Stimulated activated CD4-positive, alpha-beta T cell treated with anti-CD3 and anti-CD28 coated beads, Interleukin-2, amount 100 ng/mL, for 4 hours (primary cell): ENCODE measurements around the gene NUFIP1.
"Not testable (repeated sequence)": the region's sequence is repeated elsewhere in the genome, so short reads cannot be mapped to it uniquely, and the experiment has no call there.

Experiments
- DNase-seq: peaks from one replicate; pipeline ENCODE4 v3.0.0-alpha.2; 2020; ENCODE audit warnings: low read depth

NUFIP1 gene

DNA sequence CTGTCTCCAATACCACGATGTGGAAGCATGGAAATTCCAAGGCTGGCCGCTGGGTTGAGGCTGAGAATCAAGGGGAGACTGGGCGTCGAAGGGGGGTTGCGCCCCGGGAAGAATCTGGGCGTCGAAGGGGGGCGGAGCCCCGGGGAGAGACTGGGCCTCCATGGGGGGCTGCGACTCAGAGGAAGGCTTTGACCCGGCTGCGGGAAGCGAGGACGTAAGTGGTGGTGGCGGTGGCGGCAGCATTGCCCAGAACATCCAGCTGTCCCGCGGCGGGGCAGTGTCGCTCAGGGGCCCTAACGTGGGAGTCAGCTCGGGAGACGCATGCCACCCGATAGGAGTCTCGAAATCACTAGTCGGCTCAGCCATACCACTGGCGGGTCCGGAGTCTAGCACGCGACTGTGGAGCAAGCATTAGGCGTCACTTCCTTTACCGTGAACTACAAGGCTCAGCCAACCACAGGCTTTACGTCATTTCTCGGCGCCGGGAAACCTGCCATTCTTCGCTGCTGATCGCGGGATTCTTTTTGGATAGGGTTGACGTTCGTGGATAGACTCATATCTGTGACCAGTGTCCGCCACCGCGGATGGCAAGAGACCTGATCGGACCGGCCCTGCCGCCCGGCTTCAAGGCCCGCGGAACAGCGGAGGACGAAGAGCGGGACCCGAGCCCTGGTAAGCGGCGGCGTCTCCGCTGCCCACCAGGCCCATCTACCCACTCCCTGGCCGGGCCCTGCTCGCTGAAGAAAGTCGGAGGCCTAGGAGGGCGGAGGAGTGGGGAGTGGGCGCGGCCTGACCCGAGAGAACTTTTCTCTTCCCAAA, at the start of gene NUFIP1, which contains the start of gene GPALPP1:
Gene NUFIP1, minus strand, starts transcription at position 401 of the 819 bp plus-strand sequence. Its CDS starts 35 bp downstream, at position 366.
Gene GPALPP1, plus strand, starts transcription at position 468 of the 819 bp plus-strand sequence. Its CDS starts 117 bp downstream, at position 585.
- DNase-seq: peak; percentile 88

DNA sequence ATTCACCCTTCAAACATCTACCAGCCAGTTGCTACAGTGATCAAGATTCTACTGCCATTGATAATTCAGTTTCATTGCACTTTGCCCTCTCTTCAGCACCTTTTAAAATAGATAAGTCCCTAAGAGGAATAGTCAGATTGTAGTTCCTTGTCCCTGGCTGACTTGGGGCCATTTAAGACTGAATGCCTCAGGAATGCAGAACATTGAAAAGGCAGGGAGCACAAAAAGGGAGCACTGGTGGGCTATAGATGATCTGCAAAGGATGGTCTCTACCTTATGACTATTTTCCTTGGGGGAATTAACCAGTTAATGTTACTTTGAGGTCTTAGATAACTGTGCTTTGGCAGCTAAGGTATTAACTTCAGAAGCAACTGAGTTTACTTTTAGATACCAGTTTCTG, 46.9 kb upstream of the NUFIP1 start:
- no peak for DNase-seq

DNA sequence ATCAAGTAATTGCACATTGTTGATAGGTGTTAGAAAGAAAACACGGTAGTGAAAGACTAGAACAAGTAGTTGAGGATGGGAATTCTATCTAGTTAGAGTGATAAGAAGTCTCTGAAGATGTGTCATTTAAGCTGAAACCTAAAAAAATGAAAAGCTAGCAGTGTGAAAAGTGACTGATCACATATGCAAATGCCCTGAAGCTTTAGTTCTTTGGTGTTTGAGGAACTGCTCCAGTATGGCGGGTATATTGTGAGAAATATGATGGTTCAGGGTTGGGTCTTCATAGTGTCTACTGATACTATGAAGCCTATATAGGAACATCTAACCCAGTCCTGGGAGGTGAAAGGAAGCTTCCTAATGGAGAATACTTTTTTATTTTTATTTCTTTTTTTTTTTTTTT, 45.1 kb upstream of the NUFIP1 start:
- no peak for DNase-seq

DNA sequence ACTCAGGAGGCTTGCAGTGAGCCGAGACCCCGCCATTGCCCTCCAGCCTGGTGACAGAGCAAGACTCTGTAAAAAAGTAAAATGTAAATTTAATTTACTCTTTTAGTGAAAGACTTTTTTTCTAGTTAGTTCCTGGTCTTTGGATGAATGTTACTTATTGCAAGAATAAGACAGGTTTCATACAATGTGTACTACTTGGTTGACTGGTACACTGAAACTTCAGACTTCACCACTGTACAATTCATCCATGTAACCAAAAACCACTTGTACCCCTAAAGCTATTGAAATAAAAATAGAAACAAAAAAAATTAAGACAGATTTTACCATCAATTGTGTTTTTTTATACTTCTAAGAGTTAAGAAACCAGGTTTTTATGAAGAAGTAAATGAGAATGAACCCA, 35.6 kb upstream of the NUFIP1 start:
- DNase-seq: no peak

DNA sequence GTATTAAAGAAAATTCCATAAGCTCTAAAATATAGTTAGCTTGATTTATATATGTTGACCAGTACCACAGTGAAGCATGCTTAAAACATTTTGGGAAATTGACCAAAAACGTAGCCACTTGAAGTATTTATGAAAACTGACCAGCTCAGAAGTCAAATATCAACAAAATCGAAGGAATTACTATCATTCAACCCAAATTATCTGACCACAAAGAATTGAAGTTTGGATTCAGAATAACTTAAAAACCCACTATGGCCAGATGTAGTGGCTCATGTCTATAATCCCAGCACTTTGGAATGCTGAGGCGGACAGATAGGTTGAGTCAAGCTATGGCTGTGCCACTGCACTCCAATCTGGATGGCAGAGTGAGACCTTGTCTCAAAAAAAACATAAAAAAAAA, 32.0 kb upstream of the NUFIP1 start:
- DNase-seq: no peak

DNA sequence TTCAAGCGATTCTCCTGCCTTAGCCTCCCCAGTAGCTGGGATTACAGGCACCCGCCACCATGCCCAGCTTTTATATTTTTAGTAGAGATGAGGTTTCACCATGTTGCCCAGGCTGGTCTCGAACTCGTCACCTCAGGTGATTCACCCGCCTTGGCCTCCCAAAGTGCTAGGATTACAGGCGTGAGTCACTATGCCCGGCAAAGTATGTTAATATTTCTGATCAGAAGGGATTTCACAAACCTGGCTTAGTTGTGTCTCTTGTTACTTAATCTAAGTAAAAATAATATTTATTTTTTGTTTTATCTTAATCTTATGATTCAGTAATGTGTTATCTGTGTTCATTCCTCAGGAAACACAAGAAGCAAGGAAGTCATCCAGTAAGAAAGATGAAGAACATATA, 30.7 kb upstream of the NUFIP1 start:
- not testable (repeated sequence) for DNase-seq

DNA sequence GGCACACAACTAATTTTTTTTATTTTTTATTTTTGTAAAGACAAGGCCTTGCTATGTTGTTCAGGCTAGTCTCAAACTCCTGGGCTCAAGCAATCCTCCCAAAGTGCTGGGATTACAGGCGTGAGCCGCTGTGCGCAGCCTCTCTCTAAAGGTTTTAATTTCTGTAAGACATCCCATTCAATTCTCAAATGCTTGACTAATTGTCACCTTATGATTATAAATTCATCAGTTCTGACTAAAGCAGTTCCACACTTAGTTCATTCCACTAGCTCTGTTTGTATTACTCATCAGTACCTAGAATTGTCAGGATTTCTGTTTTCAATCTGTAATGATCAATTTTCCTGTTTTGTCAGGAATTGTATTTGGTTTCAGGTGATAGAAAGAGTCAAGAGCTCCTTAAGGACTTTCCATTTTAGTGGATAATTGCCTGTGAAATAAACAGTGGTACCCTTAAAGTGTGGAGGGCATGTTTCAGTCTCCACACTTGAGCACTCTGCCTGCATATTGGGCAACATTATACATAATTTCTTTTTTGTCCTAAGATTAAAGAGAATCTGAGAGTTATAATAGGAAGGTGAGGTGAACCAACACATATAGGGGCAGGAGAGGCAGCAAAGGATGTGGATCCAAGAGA, 27.6 kb upstream of the NUFIP1 start:
- no peak for DNase-seq

DNA sequence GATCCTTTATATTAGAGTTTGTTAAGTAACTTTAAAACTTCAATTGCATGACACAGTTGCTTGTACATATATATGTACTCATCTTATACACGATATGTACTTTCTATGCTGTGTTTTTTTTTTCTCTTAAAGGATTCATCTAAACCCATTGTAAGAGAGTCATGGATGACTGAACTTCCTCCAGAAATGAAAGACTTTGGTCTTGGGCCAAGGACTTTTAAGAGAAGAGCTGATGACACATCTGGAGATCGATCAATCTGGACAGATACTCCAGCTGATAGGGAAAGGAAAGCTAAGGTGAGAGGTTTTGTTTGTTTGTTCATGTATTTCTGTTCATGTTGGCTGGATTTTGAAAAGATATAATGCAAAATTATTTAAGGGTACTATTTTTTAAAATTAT, 26.0 kb upstream of the NUFIP1 start:
- no peak for DNase-seq

DNA sequence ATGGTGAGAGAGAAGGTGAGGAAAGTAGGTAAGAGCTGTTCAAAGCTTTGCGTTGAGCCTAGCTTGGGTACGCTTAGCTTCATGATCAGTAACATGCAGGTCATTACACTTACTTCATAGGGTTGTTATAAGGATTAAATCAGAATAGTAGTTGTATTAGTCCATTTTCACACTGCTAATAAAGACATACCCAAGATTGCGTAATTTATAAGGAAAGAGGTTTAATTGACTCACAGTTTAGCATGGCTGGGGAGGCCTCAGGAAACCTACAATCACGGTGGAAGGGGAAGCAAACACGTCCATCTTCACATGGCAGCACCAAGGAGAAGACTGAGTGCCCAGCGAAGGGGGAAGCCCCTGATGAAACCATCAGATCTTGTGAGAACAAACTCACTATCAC, 21.9 kb upstream of the NUFIP1 start:
- no peak for DNase-seq

DNA sequence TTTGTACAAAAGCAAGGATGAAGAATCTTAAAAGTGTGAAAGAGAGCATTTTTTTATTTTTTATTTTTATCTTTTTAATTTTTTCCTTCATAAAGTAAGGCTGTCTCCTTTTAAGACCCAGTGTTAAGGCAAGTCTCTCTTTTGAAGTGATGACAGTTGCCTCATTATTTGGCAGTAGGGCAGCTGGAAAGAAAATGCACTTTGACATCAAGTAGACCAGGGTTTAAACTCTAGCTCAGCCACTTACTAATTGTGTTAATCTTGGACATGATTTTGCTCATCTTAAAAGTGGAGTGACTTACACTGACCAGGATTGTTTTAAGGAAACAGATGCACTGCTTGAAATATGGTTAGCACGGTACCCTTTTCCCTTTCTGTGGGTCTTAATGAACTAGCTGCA, 18.6 kb upstream of the NUFIP1 start:
- no peak for DNase-seq

DNA sequence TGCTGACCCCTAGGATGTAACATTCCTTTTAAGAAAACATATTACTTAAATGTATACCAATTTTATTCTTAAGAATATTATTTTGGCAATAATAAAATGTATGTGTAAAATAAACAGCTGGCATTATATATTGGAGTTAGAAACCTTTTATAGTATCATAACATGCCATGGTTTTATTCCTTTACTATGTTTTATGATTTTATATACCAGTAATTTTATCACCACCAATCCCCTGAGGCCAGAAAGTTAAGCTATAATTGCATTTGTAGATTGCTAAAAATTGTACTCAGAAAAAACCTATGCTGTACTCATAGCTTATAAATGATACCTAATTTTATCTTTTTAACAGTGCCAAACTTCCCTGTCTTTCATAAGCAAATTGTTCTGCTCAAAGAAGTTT, 18.0 kb upstream of the NUFIP1 start:
- DNase-seq: no peak

DNA sequence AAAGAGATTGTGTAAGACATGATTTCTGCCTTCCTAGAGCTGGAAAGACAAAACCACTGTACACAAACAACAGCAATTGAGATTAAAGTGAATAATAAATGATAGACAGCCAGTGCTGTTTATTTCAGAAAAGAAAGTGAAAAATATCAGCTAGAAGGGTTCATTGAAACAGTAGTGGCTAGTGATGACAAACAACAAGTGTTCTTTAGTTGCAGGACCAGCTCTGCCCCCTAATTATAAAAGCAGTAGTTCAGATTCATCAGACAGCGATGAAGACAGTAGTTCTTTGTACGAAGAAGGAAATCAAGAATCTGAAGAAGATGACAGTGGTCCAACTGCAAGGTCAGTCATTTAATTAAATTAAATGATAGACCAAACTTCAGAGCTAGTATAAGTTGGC, 14.8 kb upstream of the NUFIP1 start:
- no peak for DNase-seq

DNA sequence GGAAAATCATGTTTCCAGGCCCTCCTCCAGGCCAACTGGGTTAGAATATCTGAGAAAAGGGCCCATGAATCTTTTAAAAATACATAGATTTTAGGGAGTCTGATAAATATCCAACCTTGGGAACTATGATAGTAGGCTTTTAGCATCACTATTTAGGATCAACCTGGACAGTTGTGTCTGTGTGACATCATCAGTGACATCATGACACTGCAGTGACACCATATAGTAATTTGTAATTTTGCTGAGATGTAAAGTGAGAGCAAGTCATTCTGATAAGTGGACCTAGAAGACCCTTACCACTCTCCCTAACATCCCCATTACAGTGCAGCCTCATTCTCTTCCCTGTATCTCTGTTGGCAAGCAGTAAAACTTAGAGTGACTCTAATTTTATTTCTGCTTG, 14.1 kb upstream of the NUFIP1 start:
- no peak for DNase-seq

DNA sequence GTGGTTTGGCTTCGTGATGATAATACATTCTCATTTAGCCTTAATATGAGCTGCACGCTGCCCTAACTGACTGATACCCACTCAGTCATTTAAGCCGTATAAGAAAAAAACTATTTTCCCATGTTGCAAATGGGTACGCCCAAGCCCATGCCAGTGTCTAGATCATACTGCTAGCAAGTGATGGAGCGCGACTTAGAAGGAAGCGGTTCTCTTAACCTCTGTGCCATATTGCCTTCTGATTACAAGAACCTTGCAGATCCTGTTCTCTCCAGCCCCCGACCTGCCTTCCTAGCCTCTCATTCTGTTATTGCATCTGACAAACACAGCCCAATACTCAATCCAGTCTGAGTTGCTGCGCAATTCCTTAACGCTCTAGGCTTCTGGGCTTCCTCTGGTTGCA, 670 bp upstream of the NUFIP1 start:
- no peak for DNase-seq

DNA sequence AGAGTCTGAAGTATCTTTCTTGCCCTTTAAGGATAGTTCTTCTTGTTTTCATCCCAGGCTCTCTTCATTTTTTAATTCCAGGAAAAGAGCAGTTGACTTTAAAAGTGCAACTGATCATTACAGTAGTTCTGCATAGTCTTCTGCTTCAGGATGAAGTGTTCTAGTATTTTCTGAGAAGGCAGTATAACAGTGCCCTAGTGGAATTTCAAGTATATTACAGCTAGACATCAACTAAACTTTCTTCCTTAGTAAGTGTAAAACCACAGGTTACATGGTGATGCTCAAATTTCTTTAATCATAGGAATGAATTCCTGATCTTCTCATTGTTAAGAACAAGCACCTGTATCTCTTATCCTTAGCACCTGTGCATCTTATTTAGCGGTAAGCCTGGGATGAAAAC, 10.9 kb downstream of the NUFIP1 start:
- no peak for DNase-seq

DNA sequence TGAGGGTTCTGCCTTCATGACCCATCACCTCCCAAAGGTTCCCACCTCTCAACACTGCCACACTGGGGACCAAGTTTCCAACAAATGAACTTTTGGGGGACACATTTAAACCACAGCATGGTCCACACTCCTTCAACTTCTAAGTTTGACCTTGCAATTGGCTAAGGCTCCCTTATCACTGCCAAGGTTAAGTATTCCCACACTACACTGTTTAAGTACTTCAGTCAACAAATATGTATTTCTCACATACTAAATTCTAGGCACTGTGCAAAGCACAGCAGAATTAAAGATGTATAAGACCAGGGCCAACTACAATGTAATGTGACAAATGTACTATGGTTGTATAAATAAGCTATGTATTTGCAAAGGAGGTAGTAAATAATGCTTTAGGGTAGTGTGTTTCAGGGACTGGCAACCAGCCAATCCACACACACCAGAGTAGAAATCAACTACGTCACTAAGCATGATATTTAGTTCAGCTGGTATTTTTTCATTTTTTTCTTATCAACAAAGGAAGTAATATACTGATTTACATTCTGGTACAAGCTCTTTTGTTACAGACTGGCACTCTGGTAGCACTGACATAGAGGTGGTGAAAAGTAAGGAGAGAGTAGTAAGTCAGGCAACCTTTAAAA, 12.2 kb downstream of the NUFIP1 start:
- no peak for DNase-seq

DNA sequence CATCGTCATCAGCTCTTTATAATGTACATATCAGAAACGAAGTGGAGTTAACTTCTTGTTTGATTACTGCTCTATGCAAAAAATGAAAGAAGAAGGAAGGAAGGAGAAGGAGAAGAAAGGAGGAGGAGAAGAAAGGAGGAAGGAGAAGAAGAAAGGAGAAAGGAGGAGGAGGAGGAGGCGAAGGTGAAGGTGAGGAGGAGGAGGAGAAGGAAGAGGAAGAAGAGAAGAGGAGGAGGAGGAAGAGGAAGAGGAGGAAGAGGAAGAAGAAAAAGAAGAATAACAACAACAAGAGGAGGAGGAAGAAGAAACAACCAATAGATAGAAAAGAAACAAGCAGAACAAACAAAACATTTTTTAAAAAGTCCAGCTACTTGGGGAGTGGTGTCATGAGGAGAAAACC, 13.1 kb downstream of the NUFIP1 start:
- no peak for DNase-seq

DNA sequence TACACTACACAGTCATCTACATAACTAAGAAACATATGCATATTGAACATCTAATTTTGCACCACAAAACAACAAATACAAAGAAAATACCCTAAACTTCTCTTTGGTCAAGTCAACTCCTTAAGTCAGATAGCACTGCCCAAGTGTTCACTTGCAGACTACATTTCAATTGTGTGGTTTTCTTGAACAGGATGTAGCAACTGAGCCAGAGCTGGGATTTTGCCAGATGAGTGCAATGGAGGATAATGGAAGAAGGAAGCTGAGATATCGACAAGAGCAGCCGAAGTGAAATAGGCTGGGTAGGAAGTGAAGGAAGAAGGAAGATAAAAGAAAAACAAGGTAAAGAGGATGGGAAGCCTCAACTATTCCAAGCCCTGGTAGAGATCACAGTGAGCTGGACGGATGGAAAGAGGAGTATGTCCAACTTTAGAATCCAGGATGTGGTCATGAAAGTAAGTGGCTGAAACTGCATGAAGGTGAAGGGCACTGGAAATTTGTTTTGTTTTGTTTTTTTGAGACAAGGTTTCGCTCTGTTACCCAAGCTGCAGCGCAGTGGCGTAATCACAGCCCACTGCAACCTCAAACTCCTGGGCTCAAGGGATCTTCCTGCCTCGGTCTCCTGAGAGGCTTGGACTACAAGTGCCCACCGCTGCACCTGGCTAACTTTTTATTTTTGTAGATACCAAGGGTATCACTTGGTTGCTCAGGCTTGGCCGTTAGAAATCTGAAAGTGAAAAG, 15.0 kb downstream of the NUFIP1 start:
- DNase-seq: no peak

DNA sequence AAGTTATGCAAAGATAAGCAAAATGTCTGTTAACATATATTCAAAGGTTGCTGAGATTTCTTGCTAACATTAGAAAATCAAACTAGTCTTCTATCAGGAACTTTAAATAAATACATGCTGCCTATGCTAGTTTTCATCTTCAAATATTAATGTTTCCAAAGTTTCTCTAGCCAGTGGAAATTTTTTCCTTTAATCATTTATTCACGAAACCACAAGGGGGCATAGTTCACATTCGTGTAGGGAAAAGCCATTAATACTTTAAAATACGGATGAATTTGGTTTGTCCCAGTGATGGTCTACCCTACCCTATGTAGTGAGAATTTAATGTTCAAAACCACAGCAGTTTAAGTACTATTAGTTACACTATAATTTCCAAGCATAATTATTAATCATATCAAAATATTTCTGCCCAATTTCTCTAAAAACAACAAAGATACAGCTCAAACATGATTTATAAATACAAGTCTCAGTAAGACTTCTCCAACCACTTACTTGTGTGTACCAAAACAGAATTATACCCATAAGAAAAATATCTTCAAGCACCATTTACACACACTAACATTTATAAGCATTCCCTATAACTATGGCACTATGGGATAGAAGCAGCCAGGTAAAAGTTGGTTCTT, 16.2 kb downstream of the NUFIP1 start:
- no peak for DNase-seq

DNA sequence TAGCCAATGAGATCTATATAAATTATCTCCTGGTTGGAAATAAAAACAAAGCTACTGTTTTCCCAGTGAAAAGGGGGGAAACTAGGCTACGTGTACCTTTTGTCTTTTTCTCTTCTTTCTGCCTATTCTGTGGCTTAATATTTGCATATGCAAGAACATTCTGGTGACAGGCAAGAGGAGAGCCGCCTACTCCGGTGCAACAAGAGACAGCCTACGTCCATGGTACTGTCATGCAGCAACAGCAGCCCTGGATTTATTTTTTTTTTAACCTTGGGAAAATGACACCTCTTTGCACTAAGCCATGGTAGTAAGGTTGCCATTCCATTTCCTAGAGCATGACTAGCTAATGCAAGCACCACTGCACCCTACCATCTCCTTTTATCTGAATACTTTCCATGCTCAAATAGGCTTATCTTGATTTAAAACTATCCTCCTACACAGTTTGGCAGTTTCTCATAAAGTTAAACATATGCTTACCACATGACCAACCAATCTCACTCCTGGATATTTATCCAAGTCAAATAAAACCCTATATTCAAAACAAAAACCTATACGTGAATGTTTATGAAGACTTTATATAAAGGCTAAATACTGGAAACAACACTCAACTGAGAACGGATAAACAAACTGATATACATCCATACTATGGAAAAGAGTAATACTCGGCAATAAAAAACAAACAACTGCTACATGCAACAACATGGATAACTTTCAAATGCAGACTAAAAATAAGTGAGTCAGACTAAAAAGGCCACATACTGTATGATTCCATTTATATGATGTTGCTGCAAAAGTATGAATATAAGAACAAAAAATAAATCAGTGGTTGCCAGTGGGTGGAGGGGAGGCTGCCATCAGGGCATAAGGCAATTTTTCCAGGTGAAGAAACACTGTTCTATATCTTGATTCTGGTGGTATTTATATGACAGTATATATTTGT, 17.3 kb downstream of the NUFIP1 start:
- DNase-seq: no peak
